Measurements from ENCODE around the gene KLHL1. TPM values are rescaled to one million over a fixed set of nuclear protein-coding genes. Genes with fewer than 3 reads are reported as not detected.

Gene KLHL1
- total RNA-seq, 1 experiment from 2014 or later, result not detected

DNA sequence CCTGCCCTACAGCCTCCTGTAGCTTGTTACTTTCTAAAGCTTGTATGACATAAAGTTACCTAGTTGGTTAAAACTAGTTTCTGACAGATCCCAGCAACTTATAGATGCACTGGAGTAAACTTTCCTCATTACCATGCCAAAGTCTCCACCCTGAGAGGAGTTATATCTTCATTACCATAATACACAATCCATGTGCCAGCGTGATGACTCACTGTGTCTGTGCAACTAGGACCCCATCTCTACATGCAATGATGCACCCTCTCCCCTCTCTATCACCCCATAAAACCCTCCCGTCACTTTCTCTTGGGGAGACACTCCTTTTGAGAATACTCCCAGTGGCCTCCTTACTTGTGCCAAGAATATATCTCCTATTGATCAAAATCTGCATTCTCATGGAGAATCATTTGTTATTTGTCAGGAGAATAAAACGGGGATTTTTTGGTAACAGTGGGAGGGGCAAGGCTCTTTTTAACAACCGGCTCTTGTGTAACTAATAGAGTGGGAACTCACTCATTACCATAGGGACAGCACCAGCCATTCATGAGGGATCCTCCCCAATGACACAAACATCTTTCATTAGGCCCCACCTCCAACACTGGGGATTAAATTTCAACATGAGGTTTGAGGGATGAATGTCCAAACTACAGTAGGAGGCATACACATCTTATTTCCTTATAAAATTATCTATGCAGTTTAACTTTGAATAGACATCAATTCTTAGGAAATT, 235.8 kb downstream of the KLHL1 start:
- DNase-seq (ENCODE audit: low read depth, low spot score), result no peak
- Histone ChIP-seq H3K4me3 (ENCODE audit: low read depth in 2 of 2, low read length in 2 of 2) (no peak overlapping the region), H3K36me3 (ENCODE audit: control insufficient read depth, insufficient read depth, low read length) (no peaks in the 10 kb centered on the region), H3K4me1 (ENCODE audit: control insufficient read depth, insufficient read depth, low read length) (no peaks in the 10 kb centered on the region), H3K27me3 (ENCODE audit: control insufficient read depth, insufficient read depth, low read length) (no peaks in the 10 kb centered on the region), H3K9me3 (ENCODE audit: control insufficient read depth, insufficient read depth, low read depth, low read length) (no peaks in the 10 kb centered on the region), H3K27ac (ENCODE audit: low read length) (no peak overlapping the region)
- no peak for TF ChIP-seq POLR2AphosphoS5 (IDR thresholded peaks at IDR 0.05; ENCODE audit: low read depth, low read length)
- no peak for TF ChIP-seq TCF7L2 (IDR thresholded peaks at IDR 0.05; ENCODE audit: low read depth, low read length)
- TF ChIP-seq SIN3A (IDR thresholded peaks at IDR 0.05; ENCODE audit: borderline replicate concordance, insufficient read depth, low read depth, low read length), result no peak
- TF ChIP-seq REST (IDR thresholded peaks at IDR 0.05; ENCODE audit: insufficient read depth in 1 of 2, low read depth in 2 of 2, low read length in 1 of 2), result no peak
- no peak for TF ChIP-seq CTCF (IDR thresholded peaks at IDR 0.05)
- in situ Hi-C loops (cut with HindIII; ENCODE audit: low pct_unique_long_range_greater_than_20kb, low sequenced_read_pairs), result no loop called here
- ATAC-seq, result no peak
- ChIA-PET CTCF (no interaction called here), POLR2A (no interaction called here)
- intact Hi-C loops (cut with micrococcal nuclease; ENCODE audit: unreplicated experiment), result no loop called here
- no TSS peak for BruUV-seq (replicated peaks)

DNA sequence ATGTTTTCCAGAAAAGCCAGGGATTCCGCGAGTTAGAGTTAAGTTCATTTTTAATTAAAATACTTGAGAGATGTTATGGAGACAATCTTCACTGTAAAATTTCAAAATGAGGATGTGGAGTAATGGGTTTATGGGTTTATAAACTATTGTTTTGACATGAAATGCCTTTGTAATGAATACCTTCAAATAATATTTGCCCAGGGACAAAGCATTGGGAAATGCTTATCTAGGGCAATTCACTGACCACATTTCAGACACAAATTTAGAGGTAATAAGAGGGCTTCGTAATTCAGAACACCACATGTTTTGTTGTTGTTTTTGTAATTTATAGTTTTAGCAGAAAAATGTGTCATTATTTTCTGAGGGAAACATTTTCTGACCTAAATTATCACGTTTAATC, 241.7 kb downstream of the KLHL1 start:
- ChIA-PET POLR2A (no interaction called here), CTCF (no interaction called here)
- ATAC-seq (no peak), DNase-seq (ENCODE audit: low read depth, low spot score) (no peak)
- H3K4me3 ChIP-seq (ENCODE audit: low read depth in 2 of 2, low read length in 2 of 2), result no peak overlapping the region
- H3K27ac ChIP-seq (ENCODE audit: low read length), result no peak overlapping the region
- intact Hi-C loops (cut with micrococcal nuclease; ENCODE audit: unreplicated experiment) (loop anchor here (10.0 kb wide), 1 partner anchor 448 kb away; no protein-coding TSS in a partner anchor), in situ Hi-C loops (cut with HindIII; ENCODE audit: low pct_unique_long_range_greater_than_20kb, low sequenced_read_pairs) (no loop called here)
- no peaks in the 10 kb centered on the region for H3K27me3 ChIP-seq (ENCODE audit: control insufficient read depth, insufficient read depth, low read length)
- no peaks in the 10 kb centered on the region for H3K36me3 ChIP-seq (ENCODE audit: control insufficient read depth, insufficient read depth, low read length)
- no peaks in the 10 kb centered on the region for H3K9me3 ChIP-seq (ENCODE audit: control insufficient read depth, insufficient read depth, low read depth, low read length)
- BruUV-seq (replicated peaks), result no TSS peak
- TF ChIP-seq TCF7L2 (IDR thresholded peaks at IDR 0.05; ENCODE audit: low read depth, low read length) (no peak), POLR2AphosphoS5 (IDR thresholded peaks at IDR 0.05; ENCODE audit: low read depth, low read length) (no peak), SIN3A (IDR thresholded peaks at IDR 0.05; ENCODE audit: borderline replicate concordance, insufficient read depth, low read depth, low read length) (no peak), REST (IDR thresholded peaks at IDR 0.05; ENCODE audit: insufficient read depth in 1 of 2, low read depth in 2 of 2, low read length in 1 of 2) (no peak), CTCF (IDR thresholded peaks at IDR 0.05) (no peak)
- no peaks in the 10 kb centered on the region for H3K4me1 ChIP-seq (ENCODE audit: control insufficient read depth, insufficient read depth, low read length)

Data from Panc1 (cell line).